NCI-H1105 treated with DMSO at 0.1 percent for 48 hours (cell line): ENCODE measurements around the gene ACAD11.
"Not testable (repeated sequence)": the region's sequence is repeated elsewhere in the genome, so short reads cannot be mapped to it uniquely, and the experiment has no call there.

Experiments
- DNase-seq: peaks from one replicate; lab custom pipeline; 2025; lab: John Stamatoyannopoulos, UW

ACAD11 gene

GRCh38 chr3:132652640-132653270, 6.9 kb downstream of the ACAD11 start:
- no peak for DNase-seq

GRCh38 chr3:132650153-132650552, 9.5 kb downstream of the ACAD11 start:
- no peak for DNase-seq

- DNase-seq: no peak
These were observed 14.6 kb downstream of the ACAD11 start for GRCh38 chr3:132645058-132645457.

GRCh38 chr3:132643366-132643765, 16.2 kb downstream of the ACAD11 start:
- DNase-seq: no peak

GRCh38 chr3:132642539-132642847, 17.1 kb downstream of the ACAD11 start:
- no peak for DNase-seq

GRCh38 chr3:132641837-132642538, 17.6 kb downstream of the ACAD11 start:
- peak; percentile 77 for DNase-seq

GRCh38 chr3:132641427-132641826, 18.2 kb downstream of the ACAD11 start:
- DNase-seq: not testable (repeated sequence)

GRCh38 chr3:132638706-132639105, 20.9 kb downstream of the ACAD11 start:
- DNase-seq: no peak

- no peak for DNase-seq
These were observed 22.0 kb downstream of the ACAD11 start for GRCh38 chr3:132637590-132637989.

- no peak for DNase-seq
These were observed 24.6 kb downstream of the ACAD11 start for GRCh38 chr3:132635052-132635451.

- DNase-seq: no peak
These were observed 29.0 kb downstream of the ACAD11 start for GRCh38 chr3:132630612-132631011.

GRCh38 chr3:132629928-132630327, 29.7 kb downstream of the ACAD11 start:
- no peak for DNase-seq

- no peak for DNase-seq
These were observed 31.5 kb downstream of the ACAD11 start for GRCh38 chr3:132628157-132628556.

- DNase-seq: no peak
These were observed 32.7 kb downstream of the ACAD11 start for GRCh38 chr3:132626955-132627354.

- DNase-seq: no peak
These were observed 34.0 kb downstream of the ACAD11 start for GRCh38 chr3:132625613-132626012.

GRCh38 chr3:132624790-132625189, 34.8 kb downstream of the ACAD11 start:
- no peak for DNase-seq

GRCh38 chr3:132623646-132624045, 36.0 kb downstream of the ACAD11 start:
- no peak for DNase-seq

GRCh38 chr3:132622761-132623160, 36.8 kb downstream of the ACAD11 start:
- DNase-seq: no peak

- DNase-seq: no peak
These were observed 37.5 kb downstream of the ACAD11 start for GRCh38 chr3:132622148-132622547.

- no peak for DNase-seq
These were observed 42.8 kb downstream of the ACAD11 start for GRCh38 chr3:132616780-132617179.

- no peak for DNase-seq
These were observed 43.7 kb downstream of the ACAD11 start for GRCh38 chr3:132615881-132616280.

GRCh38 chr3:132615301-132615700, 44.3 kb downstream of the ACAD11 start:
- DNase-seq: not testable (repeated sequence)

GRCh38 chr3:132606620-132607019, 53.0 kb downstream of the ACAD11 start:
- DNase-seq: not testable (repeated sequence)

- DNase-seq: no peak
These were observed 53.5 kb downstream of the ACAD11 start for GRCh38 chr3:132606085-132606484.
